ENCODE results near the gene FLRT1. TPM values are rescaled to one million over a fixed set of nuclear protein-coding genes. Genes with fewer than 3 reads are reported as not detected.

The FLRT1 gene
- polyA plus RNA-seq, 1 donor from 2014 or later: 2.6 TPM

DNA sequence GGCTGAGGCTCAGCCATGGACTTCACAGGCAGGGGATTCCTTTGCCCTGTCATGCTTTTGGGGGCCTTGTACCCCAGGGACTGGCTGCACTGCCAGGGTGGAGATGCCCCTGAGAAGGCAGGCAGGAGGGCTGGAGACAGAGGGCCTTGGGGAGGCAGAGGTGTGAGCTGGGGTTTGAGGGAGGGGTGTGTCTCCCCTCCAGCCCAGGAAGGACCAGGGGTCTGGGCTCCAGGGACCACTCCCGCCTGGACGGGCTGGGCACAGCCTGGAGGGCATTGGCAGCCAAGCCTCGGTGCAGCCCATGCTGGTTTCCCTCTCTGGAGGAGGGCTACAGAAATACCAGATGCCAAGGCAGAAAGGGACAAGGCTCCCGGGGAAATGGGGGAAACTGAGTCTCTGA lies 30.0 kb upstream of the FLRT1 start:
- Histone ChIP-seq H3K27me3 (ENCODE audit: insufficient read depth, low read depth, low read length) (peaks cover 7% of the 10 kb centered on the region), H3K79me2 (replicated peaks; ENCODE audit: insufficient read depth, low read length) (no peaks in the 10 kb centered on the region), H4K20me1 (ENCODE audit: insufficient read depth) (no peaks in the 10 kb centered on the region), H3F3A (ENCODE audit: insufficient read depth, low read length, poor library complexity, severe bottlenecking) (no peaks in the 10 kb centered on the region), H3K9ac (ENCODE audit: low read length) (no peak overlapping the region), H3K9me2 (ENCODE audit: insufficient read depth, low read length) (no peaks in the 10 kb centered on the region), H3K27ac (ENCODE audit: low read length) (no peak overlapping the region), H3K36me3 (ENCODE audit: insufficient read depth, low read length) (no peaks in the 10 kb centered on the region), H2AFZ (ENCODE audit: low read depth, low read length) (no peak overlapping the region), H3K4me3 (ENCODE audit: low read length) (no peak overlapping the region), H3K4me2 (ENCODE audit: low read length) (no peak overlapping the region), H3K9me3 (ENCODE audit: low read length) (no peaks in the 10 kb centered on the region)
- TF ChIP-seq POLR2AphosphoS5 (IDR thresholded peaks at IDR 0.05): no peak
- TF ChIP-seq, protein P1, sequence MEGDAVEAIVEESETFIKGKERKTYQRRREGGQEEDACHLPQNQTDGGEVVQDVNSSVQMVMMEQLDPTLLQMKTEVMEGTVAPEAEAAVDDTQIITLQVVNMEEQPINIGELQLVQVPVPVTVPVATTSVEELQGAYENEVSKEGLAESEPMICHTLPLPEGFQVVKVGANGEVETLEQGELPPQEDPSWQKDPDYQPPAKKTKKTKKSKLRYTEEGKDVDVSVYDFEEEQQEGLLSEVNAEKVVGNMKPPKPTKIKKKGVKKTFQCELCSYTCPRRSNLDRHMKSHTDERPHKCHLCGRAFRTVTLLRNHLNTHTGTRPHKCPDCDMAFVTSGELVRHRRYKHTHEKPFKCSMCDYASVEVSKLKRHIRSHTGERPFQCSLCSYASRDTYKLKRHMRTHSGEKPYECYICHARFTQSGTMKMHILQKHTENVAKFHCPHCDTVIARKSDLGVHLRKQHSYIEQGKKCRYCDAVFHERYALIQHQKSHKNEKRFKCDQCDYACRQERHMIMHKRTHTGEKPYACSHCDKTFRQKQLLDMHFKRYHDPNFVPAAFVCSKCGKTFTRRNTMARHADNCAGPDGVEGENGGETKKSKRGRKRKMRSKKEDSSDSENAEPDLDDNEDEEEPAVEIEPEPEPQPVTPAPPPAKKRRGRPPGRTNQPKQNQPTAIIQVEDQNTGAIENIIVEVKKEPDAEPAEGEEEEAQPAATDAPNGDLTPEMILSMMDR (IDR thresholded peaks at IDR 0.05; ENCODE audit: poor library complexity, severe bottlenecking): no peak
- TF ChIP-seq TAF1 (IDR thresholded peaks at IDR 0.05; ENCODE audit: low read depth): no peak
- TF ChIP-seq EP300 (conservative IDR thresholded peaks at IDR 0.05; ENCODE audit: poor library complexity, severe bottlenecking): no peak
- TF ChIP-seq, protein P2, sequence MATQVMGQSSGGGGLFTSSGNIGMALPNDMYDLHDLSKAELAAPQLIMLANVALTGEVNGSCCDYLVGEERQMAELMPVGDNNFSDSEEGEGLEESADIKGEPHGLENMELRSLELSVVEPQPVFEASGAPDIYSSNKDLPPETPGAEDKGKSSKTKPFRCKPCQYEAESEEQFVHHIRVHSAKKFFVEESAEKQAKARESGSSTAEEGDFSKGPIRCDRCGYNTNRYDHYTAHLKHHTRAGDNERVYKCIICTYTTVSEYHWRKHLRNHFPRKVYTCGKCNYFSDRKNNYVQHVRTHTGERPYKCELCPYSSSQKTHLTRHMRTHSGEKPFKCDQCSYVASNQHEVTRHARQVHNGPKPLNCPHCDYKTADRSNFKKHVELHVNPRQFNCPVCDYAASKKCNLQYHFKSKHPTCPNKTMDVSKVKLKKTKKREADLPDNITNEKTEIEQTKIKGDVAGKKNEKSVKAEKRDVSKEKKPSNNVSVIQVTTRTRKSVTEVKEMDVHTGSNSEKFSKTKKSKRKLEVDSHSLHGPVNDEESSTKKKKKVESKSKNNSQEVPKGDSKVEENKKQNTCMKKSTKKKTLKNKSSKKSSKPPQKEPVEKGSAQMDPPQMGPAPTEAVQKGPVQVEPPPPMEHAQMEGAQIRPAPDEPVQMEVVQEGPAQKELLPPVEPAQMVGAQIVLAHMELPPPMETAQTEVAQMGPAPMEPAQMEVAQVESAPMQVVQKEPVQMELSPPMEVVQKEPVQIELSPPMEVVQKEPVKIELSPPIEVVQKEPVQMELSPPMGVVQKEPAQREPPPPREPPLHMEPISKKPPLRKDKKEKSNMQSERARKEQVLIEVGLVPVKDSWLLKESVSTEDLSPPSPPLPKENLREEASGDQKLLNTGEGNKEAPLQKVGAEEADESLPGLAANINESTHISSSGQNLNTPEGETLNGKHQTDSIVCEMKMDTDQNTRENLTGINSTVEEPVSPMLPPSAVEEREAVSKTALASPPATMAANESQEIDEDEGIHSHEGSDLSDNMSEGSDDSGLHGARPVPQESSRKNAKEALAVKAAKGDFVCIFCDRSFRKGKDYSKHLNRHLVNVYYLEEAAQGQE (IDR thresholded peaks at IDR 0.05; ENCODE audit: borderline replicate concordance): no peak
- TF ChIP-seq MXI1 (conservative IDR thresholded peaks at IDR 0.05; ENCODE audit: poor library complexity, severe bottlenecking): no peak
- TF ChIP-seq EZH2 (IDR thresholded peaks at IDR 0.05; ENCODE audit: borderline replicate concordance, insufficient read depth, low read length, poor library complexity, severe bottlenecking): no peak
- TF ChIP-seq RAD21 (conservative IDR thresholded peaks at IDR 0.05): no peak
- TF ChIP-seq SMC3 (conservative IDR thresholded peaks at IDR 0.05; ENCODE audit: poor library complexity): no peak

DNA sequence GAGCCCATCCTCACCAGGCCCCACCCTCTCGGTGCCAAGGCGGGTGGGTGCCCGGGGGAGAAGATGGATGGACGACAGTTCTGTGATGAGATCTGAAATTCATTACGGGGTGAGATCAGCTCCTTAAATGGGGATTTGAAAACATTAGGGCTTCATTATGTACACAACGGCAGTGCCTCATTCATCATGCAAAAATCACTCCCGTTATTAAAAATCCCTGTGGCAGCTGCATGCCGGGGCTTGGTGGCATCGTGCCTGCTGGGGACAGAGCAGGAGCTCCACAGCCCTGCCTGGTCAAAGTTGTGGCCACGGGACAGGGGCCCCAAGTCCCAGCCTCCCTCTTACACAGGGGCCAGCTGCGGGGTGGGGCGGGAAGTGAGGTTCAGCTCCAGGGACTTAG lies 29.3 kb upstream of the FLRT1 start:
- H3F3A ChIP-seq (ENCODE audit: insufficient read depth, low read length, poor library complexity, severe bottlenecking): no peaks in the 10 kb centered on the region
- H3K27ac ChIP-seq (ENCODE audit: low read length): no peak overlapping the region
- no peaks in the 10 kb centered on the region for H3K9me2 ChIP-seq (ENCODE audit: insufficient read depth, low read length)
- no peak for TF ChIP-seq RAD21 (conservative IDR thresholded peaks at IDR 0.05)
- TF ChIP-seq, protein P2 (IDR thresholded peaks at IDR 0.05; ENCODE audit: borderline replicate concordance): no peak
- TF ChIP-seq EP300 (conservative IDR thresholded peaks at IDR 0.05; ENCODE audit: poor library complexity, severe bottlenecking): no peak
- no peak for TF ChIP-seq TAF1 (IDR thresholded peaks at IDR 0.05; ENCODE audit: low read depth)
- no peak for TF ChIP-seq MXI1 (conservative IDR thresholded peaks at IDR 0.05; ENCODE audit: poor library complexity, severe bottlenecking)
- H3K27me3 ChIP-seq (ENCODE audit: insufficient read depth, low read depth, low read length): peaks cover 7% of the 10 kb centered on the region
- no peaks in the 10 kb centered on the region for H3K36me3 ChIP-seq (ENCODE audit: insufficient read depth, low read length)
- H2AFZ ChIP-seq (ENCODE audit: low read depth, low read length): no peak overlapping the region
- H4K20me1 ChIP-seq (ENCODE audit: insufficient read depth): no peaks in the 10 kb centered on the region
- H3K79me2 ChIP-seq (replicated peaks; ENCODE audit: insufficient read depth, low read length): no peaks in the 10 kb centered on the region
- no peak overlapping the region for H3K4me3 ChIP-seq (ENCODE audit: low read length)
- H3K9me3 ChIP-seq (ENCODE audit: low read length): no peaks in the 10 kb centered on the region
- no peak overlapping the region for H3K9ac ChIP-seq (ENCODE audit: low read length)
- H3K4me2 ChIP-seq (ENCODE audit: low read length): no peak overlapping the region

Measured in neural cell (in vitro differentiated cells).